HEK293 (cell line): ENCODE results near the gene PIPOX.

Experiments
- CTCF ChIA-PET: fragments of 350-600 bp; formaldehyde crosslinking; extraction: SDS; loops from one replicate; lab custom pipeline; 2021; ENCODE audit warnings: antibody characterized with exemption; lab: Yijun Ruan, JAX
- POLR2A ChIA-PET: fragments of 300-600 bp; formaldehyde crosslinking; extraction: SDS; loops from one replicate; lab custom pipeline; 2020; ENCODE audit warnings: antibody characterized with exemption, inconsistent platforms; lab: Yijun Ruan, JAX
- H3K27ac ChIP-seq: fragments of 200-500 bp; sonication (Bioruptor generic); 2 replicates; pipeline ENCODE4 v1.5.1; 2014; ENCODE audit warnings: low read depth, low read length, control low read depth, inconsistent platforms; ENCODE audit errors: extremely low read depth
- H3K36me3 ChIP-seq, 2 experiments: fragments of 200-500 bp in 1 of 2; sonication (Bioruptor generic) in 1 of 2; 1 replicate in 1 of 2; 2 replicates in 1 of 2; pipeline ENCODE4 v1.5.1; 2014 to 2017; ENCODE audit warnings: inconsistent platforms in 2 of 2, low read length in 2 of 2; ENCODE audit not compliant: control insufficient read depth in 2 of 2, insufficient read depth in 1 of 2
- H3K4me1 ChIP-seq: fragments of 200-500 bp; sonication (Bioruptor generic); 2 replicates; pipeline ENCODE4 v1.5.1; 2014; ENCODE audit warnings: mild to moderate bottlenecking, low read length, inconsistent platforms; ENCODE audit not compliant: control insufficient read depth, insufficient read depth
- H3K4me3 ChIP-seq: 2 replicates; pipeline ENCODE4 v1.5.1; 2011; ENCODE audit warnings: low read depth, mild to moderate bottlenecking, control low read depth, low read length, moderate library complexity
- H3K9me3 ChIP-seq: fragments of 200-500 bp; sonication (Bioruptor generic); 2 replicates; pipeline ENCODE4 v1.5.1; 2014; ENCODE audit warnings: low read depth, low read length, inconsistent platforms; ENCODE audit not compliant: control insufficient read depth, insufficient read depth
- OSR2 ChIP-seq: fragments of 450-650 bp; formaldehyde crosslinking; IDR thresholded peaks from 2 replicates; pipeline ENCODE4 v1.5.1; 2016; ENCODE audit warnings: missing biosample characterization, missing genetic modification characterization
- PRDM10 ChIP-seq: fragments of 450-650 bp; formaldehyde crosslinking; IDR thresholded peaks from 2 replicates; pipeline ENCODE4 v1.5.1; 2016; ENCODE audit warnings: missing biosample characterization, missing genetic modification characterization
- REST ChIP-seq: fragments of 450-650 bp; formaldehyde crosslinking; IDR thresholded peaks from 2 replicates; pipeline ENCODE4 v1.5.1; 2016; ENCODE audit warnings: missing biosample characterization, missing genetic modification characterization
- ZEB2 ChIP-seq: fragments of 450-650 bp; formaldehyde crosslinking; IDR thresholded peaks from 2 replicates; pipeline ENCODE4 v1.5.1; 2016; ENCODE audit warnings: missing biosample characterization, missing genetic modification characterization
- ZFHX2 ChIP-seq: fragments of 450-650 bp; formaldehyde crosslinking; conservative IDR thresholded peaks from 2 replicates; pipeline ENCODE4 v1.5.1; 2016; ENCODE audit warnings: missing biosample characterization, missing genetic modification characterization
- ZNF132 ChIP-seq: fragments of 450-650 bp; formaldehyde crosslinking; IDR thresholded peaks from 2 replicates; pipeline ENCODE4 v1.5.1; 2017; ENCODE audit warnings: missing biosample characterization, missing genetic modification characterization, borderline replicate concordance
- ZNF16 ChIP-seq: fragments of 450-650 bp; formaldehyde crosslinking; IDR thresholded peaks from 2 replicates; pipeline ENCODE4 v1.5.1; 2016; ENCODE audit warnings: low read depth, missing biosample characterization, missing genetic modification characterization
- ZNF214 ChIP-seq: fragments of 450-650 bp; formaldehyde crosslinking; IDR thresholded peaks from 2 replicates; pipeline ENCODE4 v1.5.1; 2017; ENCODE audit warnings: missing biosample characterization, mild to moderate bottlenecking, missing genetic modification characterization, borderline replicate concordance
- ZNF221 ChIP-seq: fragments of 450-650 bp; formaldehyde crosslinking; IDR thresholded peaks from 2 replicates; pipeline ENCODE4 v1.5.1; 2017; ENCODE audit warnings: missing biosample characterization, missing genetic modification characterization, borderline replicate concordance
- ZNF266 ChIP-seq: fragments of 450-650 bp; formaldehyde crosslinking; IDR thresholded peaks from 2 replicates; pipeline ENCODE4 v1.5.1; 2016; ENCODE audit warnings: missing biosample characterization, missing genetic modification characterization, low read depth
- ZNF274 ChIP-seq, 2 experiments: fragments of 200-500 bp in 1 of 2; fragments of 450-650 bp in 1 of 2; sonication (Bioruptor generic) in 1 of 2; formaldehyde crosslinking in 1 of 2; IDR thresholded peaks; 2 replicates each; pipeline versions ENCODE4 v1.5.1 to v1.6.1; 2014 to 2016; ENCODE audit warnings: borderline replicate concordance in 1 of 2, inconsistent platforms in 1 of 2, low read length in 1 of 2, missing biosample characterization in 1 of 2, missing genetic modification characterization in 1 of 2
- ZNF394 ChIP-seq: fragments of 450-650 bp; formaldehyde crosslinking; IDR thresholded peaks from 2 replicates; pipeline ENCODE4 v1.5.1; 2016; ENCODE audit warnings: missing biosample characterization, missing genetic modification characterization, mild to moderate bottlenecking, moderate library complexity, borderline replicate concordance
- ZNF416 ChIP-seq: fragments of 450-650 bp; formaldehyde crosslinking; IDR thresholded peaks from 2 replicates; pipeline ENCODE4 v1.5.1; 2016; ENCODE audit warnings: missing biosample characterization, missing genetic modification characterization
- ZNF426 ChIP-seq: fragments of 450-650 bp; formaldehyde crosslinking; IDR thresholded peaks from 2 replicates; pipeline ENCODE4 v1.5.1; 2017; ENCODE audit warnings: missing biosample characterization, missing genetic modification characterization, mild to moderate bottlenecking, inconsistent platforms, moderate library complexity
- ZNF473 ChIP-seq: fragments of 450-650 bp; formaldehyde crosslinking; IDR thresholded peaks from 2 replicates; pipeline ENCODE4 v1.5.1; 2017; ENCODE audit warnings: missing biosample characterization, missing genetic modification characterization
- ZNF513 ChIP-seq: fragments of 450-650 bp; IDR thresholded peaks from 2 replicates; pipeline ENCODE4 v1.5.1; 2018; ENCODE audit warnings: missing biosample characterization, missing genetic modification characterization
- ZNF514 ChIP-seq: fragments of 450-650 bp; formaldehyde crosslinking; IDR thresholded peaks from 2 replicates; pipeline ENCODE4 v1.5.1; 2016; ENCODE audit warnings: missing biosample characterization, missing genetic modification characterization
- ZNF580 ChIP-seq: fragments of 450-650 bp; formaldehyde crosslinking; IDR thresholded peaks from 2 replicates; pipeline ENCODE4 v1.5.1; 2016; ENCODE audit warnings: missing biosample characterization, missing genetic modification characterization
- ZNF639 ChIP-seq: fragments of 450-650 bp; formaldehyde crosslinking; IDR thresholded peaks from 2 replicates; pipeline ENCODE4 v1.5.1; 2016; ENCODE audit warnings: missing biosample characterization, missing genetic modification characterization
- ZNF645 ChIP-seq: fragments of 450-650 bp; formaldehyde crosslinking; IDR thresholded peaks from 2 replicates; pipeline ENCODE4; 2016; ENCODE audit warnings: missing biosample characterization, missing genetic modification characterization
- ZNF76 ChIP-seq: fragments of 450-650 bp; formaldehyde crosslinking; IDR thresholded peaks from 2 replicates; pipeline ENCODE4; 2016; ENCODE audit warnings: low read depth, missing biosample characterization, missing genetic modification characterization, borderline replicate concordance
- ZNF837 ChIP-seq: fragments of 450-650 bp; formaldehyde crosslinking; IDR thresholded peaks from 2 replicates; pipeline ENCODE4 v1.5.1; 2016; ENCODE audit warnings: missing biosample characterization, missing genetic modification characterization
- ZSCAN30 ChIP-seq: fragments of 450-650 bp; IDR thresholded peaks from 2 replicates; pipeline ENCODE4 v1.5.1; 2018; ENCODE audit warnings: missing biosample characterization, mild to moderate bottlenecking, missing genetic modification characterization, moderate library complexity
- ZXDB ChIP-seq: fragments of 450-650 bp; formaldehyde crosslinking; IDR thresholded peaks from 2 replicates; pipeline ENCODE4 v1.5.1; 2016; ENCODE audit warnings: missing biosample characterization, missing genetic modification characterization

Gene PIPOX

GRCh38 chr17:29042679-29043538 is at the start of gene PIPOX:
TSS of gene PIPOX (plus strand) at chr17:29043141. CDS start at chr17:29043226, 85 bp downstream.
- Histone ChIP-seq H3K4me3 (no peak within 1 kb of the TSS), H3K27ac (no peak within 1 kb of the TSS)
- no peak for TF ChIP-seq ZNF426 (tag by site-specific recombination)
- peak; percentile 78; the same call in 1 of the 2 replicates for TF ChIP-seq ZSCAN30
- TF ChIP-seq ZNF639 = no peak
- no peak for TF ChIP-seq ZNF266 (tag by site-specific recombination)
- 0 out of 2 replicates have a peak, but pooled peaks have one; percentile 40 for TF ChIP-seq ZEB2 (tag by site-specific recombination)
- TF ChIP-seq ZNF16 (tag by site-specific recombination) = no peak
- no peak for TF ChIP-seq REST (tag by site-specific recombination)
- TF ChIP-seq ZNF221 = peak; percentile 63; the same call in 1 of the 2 replicates
- TF ChIP-seq ZNF580 = 0 out of 2 replicates have a peak, but pooled peaks have one; percentile 18
- TF ChIP-seq ZNF76 (tag by site-specific recombination) = 0 out of 2 replicates have a peak, but pooled peaks have one; percentile 18
- TF ChIP-seq ZNF473 = no peak
- no peak for TF ChIP-seq ZNF274 (IDR thresholded peaks at IDR 0.05; ENCODE audit: low read length)
- TF ChIP-seq ZNF274 (tag by site-specific recombination; IDR thresholded peaks at IDR 0.05; ENCODE audit: borderline replicate concordance) = no peak
- no peak for TF ChIP-seq ZNF514 (tag by site-specific recombination)
- no peak for TF ChIP-seq ZNF394 (tag by site-specific recombination)
- TF ChIP-seq PRDM10 = peak; percentile 46; the same call in 1 of the 2 replicates
- TF ChIP-seq ZNF645 (tag by site-specific recombination) = no peak
- TF ChIP-seq ZNF132 (tag by site-specific recombination) = no peak
- no peak for TF ChIP-seq ZNF416
- peak; percentile 72 for TF ChIP-seq ZFHX2 (tag by site-specific recombination)
- TF ChIP-seq ZXDB (tag by site-specific recombination) = no peak
- no peak for TF ChIP-seq ZNF837
- TF ChIP-seq ZNF214 (tag by site-specific recombination) = no peak
- TF ChIP-seq ZNF513 (tag by site-specific recombination) = no peak
- TF ChIP-seq OSR2 = no peak

More at GRCh38 chr17:29042679-29043538, at the start of gene PIPOX:
- no peaks in the 10 kb centered on the region for H3K36me3 ChIP-seq
- ChIA-PET POLR2A (no interaction called here), CTCF (interaction anchor here (0.6 to 2.9 kb wide), 7 partner anchors 10 to 309 kb away, joined by 3 to 14 read pairs (median 7); no protein-coding TSS in a partner anchor)
- peaks cover 5% of the 10 kb centered on the region for H3K4me1 ChIP-seq
- H3K9me3 ChIP-seq = no peaks in the 10 kb centered on the region
